IgD-negative memory B cell (primary cell): ENCODE data around the gene TEX11. TPM values are rescaled to one million over a fixed set of nuclear protein-coding genes. Genes with fewer than 3 reads are reported as not detected.
"Not testable (repeated sequence)": the region's sequence is repeated elsewhere in the genome, so short reads cannot be mapped to it uniquely, and the experiment has no call there.

Experiments
- H3K27ac Mint-ChIP-seq, 3 donors: one replicate each; pipeline ENCODE4 v1.8.0; 2020 to 2022; ENCODE audit warnings: mild to moderate bottlenecking in 3 of 3, mixed read lengths in 3 of 3, moderate library complexity in 1 of 3
- H3K27me3 Mint-ChIP-seq: one replicate; pipeline ENCODE4 v1.8.0; 2021; ENCODE audit warnings: mixed read lengths
- H3K36me3 Mint-ChIP-seq: one replicate; pipeline ENCODE4 v1.8.0; 2020; ENCODE audit warnings: mild to moderate bottlenecking, mixed read lengths
- H3K4me1 Mint-ChIP-seq, 3 donors: one replicate each; pipeline ENCODE4 v1.8.0; 2020 to 2022; ENCODE audit warnings: mixed read lengths in 3 of 3, mild to moderate bottlenecking in 1 of 3
- H3K4me3 Mint-ChIP-seq, 4 donors: one replicate each; pipeline ENCODE4 v1.8.0; 2020 to 2022; ENCODE audit warnings: mild to moderate bottlenecking in 4 of 4, mixed read lengths in 4 of 4, moderate library complexity in 3 of 4
- H3K9me3 Mint-ChIP-seq, 3 donors: one replicate each; pipeline ENCODE4 v1.8.0; 2020 to 2021; ENCODE audit warnings: mixed read lengths in 3 of 3, mild to moderate bottlenecking in 1 of 3
- polyA plus RNA-seq: library from polyadenylated mRNA; unstranded; fragments of 300-500 nt; fragmentation: Illumina TruSeq; gene quantifications from one replicate; pipeline ENCODE4 v1.2.3, GENCODE V29; 2021

TEX11 gene
- polyA plus RNA-seq, 1 donor from 2014 or later, result not detected

GRCh38 chrX:70577442-70577841 is 331.1 kb downstream of the TEX11 start:
- no peaks in the 10 kb centered on the region for H3K27me3 Mint-ChIP-seq
- H3K9me3 Mint-ChIP-seq, result peaks cover 5 to 13% (median 5%) of the 10 kb centered on the region in 3 donors
- H3K4me3 Mint-ChIP-seq, result no peak overlapping the region
- no peak overlapping the region for H3K27ac Mint-ChIP-seq
- H3K36me3 Mint-ChIP-seq, result peaks cover 2% of the 10 kb centered on the region
- no peaks in the 10 kb centered on the region for H3K4me1 Mint-ChIP-seq

- H3K27ac Mint-ChIP-seq, H3K4me3 Mint-ChIP-seq, H3K27me3 Mint-ChIP-seq, H3K4me1 Mint-ChIP-seq, H3K36me3 Mint-ChIP-seq, H3K9me3 Mint-ChIP-seq: not testable (repeated sequence)
These were observed 338.5 kb downstream of the TEX11 start for GRCh38 chrX:70569922-70570576.

GRCh38 chrX:70554948-70555347 is 353.6 kb downstream of the TEX11 start:
- Mint-ChIP-seq H3K9me3 (peaks cover 0 to 6% (median 6%) of the 10 kb centered on the region in 3 donors), H3K27ac (no peak overlapping the region), H3K36me3 (no peaks in the 10 kb centered on the region), H3K4me3 (no peak overlapping the region), H3K4me1 (no peaks in the 10 kb centered on the region), H3K27me3 (no peaks in the 10 kb centered on the region)

- Mint-ChIP-seq H3K27me3 (no peaks in the 10 kb centered on the region), H3K9me3 (peaks cover 0 to 6% (median 5%) of the 10 kb centered on the region in 3 donors), H3K27ac (no peak overlapping the region), H3K4me3 (no peak overlapping the region), H3K36me3 (no peaks in the 10 kb centered on the region), H3K4me1 (no peaks in the 10 kb centered on the region)
These were observed 354.0 kb downstream of the TEX11 start for GRCh38 chrX:70554523-70554922.

- no peaks in the 10 kb centered on the region for H3K36me3 Mint-ChIP-seq
These were observed 354.4 kb downstream of the TEX11 start for GRCh38 chrX:70554081-70554480.

GRCh38 chrX:70553516-70553915 is 355.0 kb downstream of the TEX11 start:
- no peaks in the 10 kb centered on the region for H3K4me1 Mint-ChIP-seq
- H3K27me3 Mint-ChIP-seq, result no peaks in the 10 kb centered on the region
- no peaks in the 10 kb centered on the region for H3K36me3 Mint-ChIP-seq
- H3K9me3 Mint-ChIP-seq, result peaks cover 0 to 2% (median 1%) of the 10 kb centered on the region in 3 donors
- no peak overlapping the region for H3K27ac Mint-ChIP-seq
- H3K4me3 Mint-ChIP-seq, result no peak overlapping the region

More at GRCh38 chrX:70554081-70554480, 354.4 kb downstream of the TEX11 start:
- Mint-ChIP-seq H3K27me3 (no peaks in the 10 kb centered on the region), H3K4me3 (no peak overlapping the region), H3K27ac (no peak overlapping the region), H3K4me1 (no peaks in the 10 kb centered on the region), H3K9me3 (peaks cover 0 to 6% (median 2%) of the 10 kb centered on the region in 3 donors)

GRCh38 chrX:70552130-70552704 is 356.3 kb downstream of the TEX11 start:
- Mint-ChIP-seq H3K9me3 (peaks cover 0 to 2% (median 0%) of the 10 kb centered on the region in 3 donors), H3K27me3 (no peaks in the 10 kb centered on the region), H3K36me3 (no peaks in the 10 kb centered on the region), H3K27ac (no peak overlapping the region), H3K4me3 (no peak overlapping the region), H3K4me1 (no peaks in the 10 kb centered on the region)

GRCh38 chrX:70549429-70549828 is 359.1 kb downstream of the TEX11 start:
- no peaks in the 10 kb centered on the region for H3K4me1 Mint-ChIP-seq
- H3K9me3 Mint-ChIP-seq, result peaks cover 0 to 1% (median 0%) of the 10 kb centered on the region in 3 donors
- peak overlapping the region in 1 of 4 donors; percentile 5 for H3K4me3 Mint-ChIP-seq
- H3K27ac Mint-ChIP-seq, result no peak overlapping the region
- H3K27me3 Mint-ChIP-seq, result no peaks in the 10 kb centered on the region
- no peaks in the 10 kb centered on the region for H3K36me3 Mint-ChIP-seq

GRCh38 chrX:70535198-70535597 is 373.3 kb downstream of the TEX11 start:
- Mint-ChIP-seq H3K4me3 (no peak overlapping the region), H3K4me1 (peaks cover 0 to 2% (median 0%) of the 10 kb centered on the region in 3 donors), H3K27me3 (peaks cover 7% of the 10 kb centered on the region), H3K27ac (no peak overlapping the region), H3K36me3 (no peaks in the 10 kb centered on the region), H3K9me3 (no peaks in the 10 kb centered on the region)

- Mint-ChIP-seq H3K27ac (no peak overlapping the region), H3K4me3 (no peak overlapping the region), H3K36me3 (no peaks in the 10 kb centered on the region), H3K9me3 (no peaks in the 10 kb centered on the region), H3K27me3 (peaks cover 3% of the 10 kb centered on the region), H3K4me1 (peaks cover 0 to 3% (median 0%) of the 10 kb centered on the region in 3 donors)
These were observed 380.7 kb downstream of the TEX11 start for GRCh38 chrX:70527610-70528345.

GRCh38 chrX:70527053-70527452 is 381.5 kb downstream of the TEX11 start:
- Mint-ChIP-seq H3K4me1 (peaks cover 0 to 3% (median 0%) of the 10 kb centered on the region in 3 donors), H3K27ac (peak overlapping the region in 1 of 3 donors; percentile 10), H3K9me3 (no peaks in the 10 kb centered on the region), H3K36me3 (no peaks in the 10 kb centered on the region), H3K4me3 (no peak overlapping the region), H3K27me3 (peaks cover 3% of the 10 kb centered on the region)

GRCh38 chrX:70525733-70526132 is 382.8 kb downstream of the TEX11 start:
- H3K27me3 Mint-ChIP-seq, result peaks cover 4% of the 10 kb centered on the region
- no peak overlapping the region for H3K4me3 Mint-ChIP-seq
- no peak overlapping the region for H3K27ac Mint-ChIP-seq
- H3K4me1 Mint-ChIP-seq, result peaks cover 0 to 3% (median 0%) of the 10 kb centered on the region in 3 donors
- no peaks in the 10 kb centered on the region for H3K9me3 Mint-ChIP-seq
- no peaks in the 10 kb centered on the region for H3K36me3 Mint-ChIP-seq

- H3K36me3 Mint-ChIP-seq, H3K4me3 Mint-ChIP-seq, H3K4me1 Mint-ChIP-seq, H3K27ac Mint-ChIP-seq, H3K27me3 Mint-ChIP-seq, H3K9me3 Mint-ChIP-seq: not testable (repeated sequence)
These were observed 392.8 kb downstream of the TEX11 start for GRCh38 chrX:70515692-70516091.

GRCh38 chrX:70515270-70515669 is 393.2 kb downstream of the TEX11 start:
- H3K9me3 Mint-ChIP-seq, H3K36me3 Mint-ChIP-seq, H3K27ac Mint-ChIP-seq, H3K27me3 Mint-ChIP-seq, H3K4me3 Mint-ChIP-seq, H3K4me1 Mint-ChIP-seq: not testable (repeated sequence)

- Mint-ChIP-seq H3K27ac (no peak overlapping the region), H3K36me3 (peaks cover 4% of the 10 kb centered on the region), H3K4me3 (no peak overlapping the region), H3K4me1 (peaks cover 0 to 5% (median 5%) of the 10 kb centered on the region in 3 donors), H3K9me3 (peaks cover 0 to 1% (median 0%) of the 10 kb centered on the region in 3 donors), H3K27me3 (peaks cover 4% of the 10 kb centered on the region)
These were observed 399.4 kb downstream of the TEX11 start for GRCh38 chrX:70509078-70509477.
